Stimulated activated CD4-positive, alpha-beta T cell treated with anti-CD3 and anti-CD28 coated beads, Interleukin-15, amount 100 ng/mL, for 48 hours (primary cell): ENCODE results near the gene CCDC86.

Experiments
- DNase-seq, 2 donors: peaks; one replicate each; pipeline ENCODE4 v3.0.0-alpha.2; 2020; ENCODE audit warnings: low read depth in 2 of 2

The CCDC86 gene

DNA sequence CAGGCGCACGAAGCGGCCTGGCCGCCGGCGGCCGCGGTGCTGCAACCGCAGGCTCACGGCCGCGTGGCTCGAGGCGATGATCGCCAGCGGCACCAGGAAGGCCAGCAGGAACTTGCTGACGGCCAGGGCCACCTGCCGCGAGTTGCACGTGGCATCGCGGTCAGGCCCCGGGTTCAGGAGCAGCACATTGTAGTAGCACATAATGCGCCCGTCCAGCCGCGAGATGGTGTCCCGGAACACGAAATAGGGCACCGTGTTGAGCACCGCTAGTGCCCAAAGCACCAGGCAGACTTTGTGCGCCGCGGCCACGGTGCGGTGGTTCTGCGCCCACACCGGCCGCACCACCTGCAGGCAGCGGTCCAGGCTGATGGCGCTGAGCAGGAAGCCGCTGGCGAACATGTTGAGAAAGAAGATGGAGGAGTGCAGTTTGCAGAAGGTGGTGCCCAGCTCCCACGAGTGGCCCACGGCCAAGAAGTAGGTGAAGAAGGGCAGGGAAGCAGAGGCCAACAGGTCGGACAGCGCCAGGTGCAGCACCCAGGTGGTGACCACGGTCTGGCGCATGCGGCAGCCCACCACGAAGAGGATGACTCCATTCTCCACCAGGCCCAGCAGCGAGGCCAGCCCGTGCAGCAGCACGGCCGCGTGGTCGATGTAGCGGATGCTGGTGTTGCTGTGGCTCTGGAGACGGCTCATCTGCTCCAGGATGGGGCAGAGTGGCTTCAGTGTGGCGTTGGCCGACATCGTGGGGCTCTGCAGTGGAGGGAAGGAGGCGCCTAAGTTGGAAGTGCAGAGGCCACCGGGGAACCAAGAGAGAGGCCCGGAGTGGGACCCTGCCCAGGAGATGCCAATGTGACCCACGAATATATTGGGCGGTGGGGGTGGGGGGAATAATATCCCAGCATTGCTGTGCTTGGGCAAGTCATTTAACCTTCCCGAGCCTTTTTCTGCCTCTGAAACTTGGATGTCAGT lies 11.4 kb downstream of the CCDC86 start:
- DNase-seq, result no peak

DNA sequence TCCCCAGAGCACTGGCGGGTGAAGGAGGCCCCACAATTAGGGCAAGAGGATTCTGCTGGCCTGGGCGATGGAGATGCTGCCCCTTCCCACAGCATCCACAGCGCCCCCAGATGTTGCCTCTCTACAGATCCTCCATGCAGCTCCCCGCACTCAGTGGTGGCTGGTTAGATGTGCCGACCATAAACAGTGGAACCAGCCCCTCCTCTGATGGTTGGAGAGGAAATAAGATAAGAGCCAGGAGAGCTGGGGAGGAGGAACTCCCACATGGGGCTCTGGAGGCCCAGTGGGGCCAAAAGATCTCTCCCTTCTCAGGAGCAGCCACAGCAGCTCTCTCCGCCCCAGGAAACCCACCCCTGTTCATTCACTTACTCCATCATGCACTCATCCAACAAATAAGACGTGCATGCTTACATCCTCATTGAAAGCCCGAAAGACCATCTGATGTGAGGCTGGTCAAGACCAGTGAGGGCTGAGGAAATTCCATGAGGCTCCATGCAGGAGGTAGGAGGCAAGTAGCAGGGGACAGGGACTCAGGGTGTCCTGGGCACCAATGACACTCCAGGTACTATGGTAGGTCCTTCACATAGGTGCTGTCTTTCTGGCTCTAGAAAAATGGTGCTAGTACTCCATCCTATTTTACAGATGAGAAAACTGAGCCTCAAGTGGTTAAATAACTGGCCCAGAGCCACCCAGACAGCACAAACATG lies 12.4 kb downstream of the CCDC86 start:
- no peak for DNase-seq

DNA sequence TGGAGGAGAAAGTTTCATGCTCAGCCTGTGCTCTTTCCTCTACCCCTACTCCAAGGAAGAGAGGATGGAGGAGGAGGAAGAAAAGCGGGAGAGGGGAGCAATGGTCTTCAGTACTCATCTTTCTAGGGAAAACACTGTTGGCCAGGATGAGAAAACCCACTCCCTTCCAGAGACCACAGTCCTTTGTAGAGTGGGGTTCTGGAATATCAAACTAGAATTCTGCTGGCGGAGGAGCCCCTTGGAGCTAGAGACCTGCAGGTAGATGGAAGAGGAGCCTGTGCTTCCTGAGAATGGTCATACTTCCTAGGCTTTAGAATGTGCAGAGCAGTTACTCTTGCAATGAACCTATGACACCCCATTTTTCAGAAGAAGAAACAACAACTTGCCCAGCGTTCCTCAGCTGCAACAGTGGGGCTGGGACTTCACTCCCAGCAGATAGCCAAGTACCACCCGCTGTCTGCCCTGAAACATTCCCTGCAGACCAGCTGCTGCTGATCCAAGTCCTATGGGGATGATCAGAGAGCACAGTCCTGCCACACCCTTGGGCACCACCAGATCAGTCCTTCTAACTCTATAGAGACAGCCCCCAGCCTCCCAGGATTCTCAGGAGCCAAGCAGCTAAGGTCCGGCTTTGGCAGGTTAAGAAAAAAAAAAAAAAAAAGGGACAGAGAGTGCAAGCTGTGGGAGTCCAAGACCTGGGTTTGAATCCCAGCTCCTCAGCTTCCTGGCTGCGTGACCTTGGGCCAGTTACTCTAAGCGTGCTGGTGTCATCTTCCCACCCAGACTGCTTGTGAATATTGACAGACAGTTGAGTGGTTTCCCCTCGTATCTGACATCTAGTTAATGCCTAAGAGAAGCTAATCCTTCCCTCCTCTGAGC lies 13.2 kb downstream of the CCDC86 start:
- DNase-seq, result no peak

GRCh38 chr11:60855726-60856633 lies 14.1 kb downstream of the CCDC86 start, which contains the start of gene PTGDR2:
PTGDR2 (minus strand) TSS chr11:60855950; CDS start chr11:60853722, 2,228 bp downstream.
- no peak for DNase-seq

GRCh38 chr11:60857378-60858232 lies 15.7 kb downstream of the CCDC86 start:
- no peak for DNase-seq

DNA sequence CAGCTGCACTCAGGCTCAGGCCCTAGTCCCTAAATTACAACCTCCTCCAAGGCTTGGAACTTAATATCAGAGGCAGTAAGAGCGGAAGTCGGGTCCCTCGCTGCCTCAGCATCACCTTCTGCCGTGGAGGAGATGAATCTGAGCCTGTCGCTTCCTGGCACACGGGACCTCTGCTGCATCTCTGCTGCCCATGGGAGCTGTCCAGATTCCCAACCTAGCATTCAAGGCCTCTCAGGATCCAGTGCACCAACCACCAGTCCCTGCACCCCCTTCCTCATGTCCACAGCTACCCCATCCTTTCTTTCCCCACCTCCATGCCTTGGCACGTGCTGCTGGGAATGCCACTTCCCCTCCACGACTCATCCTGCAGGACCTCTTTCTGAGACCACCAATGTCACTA lies 16.3 kb downstream of the CCDC86 start:
- no peak for DNase-seq

DNA sequence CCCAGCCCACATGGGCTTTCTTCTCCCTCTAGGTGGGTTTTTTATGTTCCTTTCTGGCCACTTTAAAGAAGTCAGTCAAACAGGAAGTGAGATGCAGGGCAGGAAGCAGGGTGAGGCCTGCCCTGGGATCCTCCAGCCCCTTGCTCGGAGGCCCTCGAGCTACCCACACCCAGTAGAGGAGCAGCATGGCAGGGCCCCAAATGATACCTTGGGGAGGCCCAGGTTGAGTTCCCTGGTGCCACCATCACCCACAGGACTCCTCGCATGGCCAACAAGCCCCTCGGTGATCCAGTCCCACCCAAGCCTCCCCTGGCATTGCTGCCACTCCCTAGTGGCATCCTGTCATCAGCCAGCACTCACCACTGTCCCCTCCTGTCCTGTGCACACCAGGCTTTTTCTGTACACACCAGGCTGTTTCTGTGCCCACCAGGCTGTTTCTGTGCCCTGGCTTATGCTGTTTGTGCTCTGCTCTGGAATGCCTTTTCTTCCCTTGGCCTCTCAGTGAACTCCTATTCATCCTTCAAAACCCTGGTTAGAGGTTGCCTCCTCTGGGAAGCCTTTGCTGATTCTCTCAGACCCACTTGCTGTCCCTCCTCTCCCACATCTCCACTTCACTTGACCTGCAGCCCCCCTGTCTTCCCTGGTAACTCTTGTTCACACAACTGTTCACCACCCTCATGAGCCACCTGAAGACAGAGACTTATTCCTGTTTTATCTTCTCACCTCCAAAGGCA lies 17.0 kb downstream of the CCDC86 start:
- DNase-seq, result no peak

GRCh38 chr11:60859616-60860250 lies 17.8 kb downstream of the CCDC86 start:
- DNase-seq, result no peak

GRCh38 chr11:60860943-60861342 lies 19.0 kb downstream of the CCDC86 start:
- DNase-seq, result no peak

- no peak for DNase-seq
Measured at GRCh38 chr11:60862171-60862570, 20.3 kb downstream of the CCDC86 start.

GRCh38 chr11:60863550-60864521 lies 21.9 kb downstream of the CCDC86 start:
- no peak for DNase-seq

- DNase-seq, result no peak
Measured at GRCh38 chr11:60864856-60865513, 23.1 kb downstream of the CCDC86 start.

- DNase-seq, result no peak
Measured at GRCh38 chr11:60866911-60867870, 25.3 kb downstream of the CCDC86 start, which contains the start of gene ZP1. ZP1 (plus strand) TSS chr11:60867542; CDS start chr11:60867562, 20 bp downstream.

- no peak for DNase-seq
Measured at GRCh38 chr11:60867871-60868681, 26.2 kb downstream of the CCDC86 start.
